ENCODE data around the gene SMURF1.

Gene SMURF1

DNA sequence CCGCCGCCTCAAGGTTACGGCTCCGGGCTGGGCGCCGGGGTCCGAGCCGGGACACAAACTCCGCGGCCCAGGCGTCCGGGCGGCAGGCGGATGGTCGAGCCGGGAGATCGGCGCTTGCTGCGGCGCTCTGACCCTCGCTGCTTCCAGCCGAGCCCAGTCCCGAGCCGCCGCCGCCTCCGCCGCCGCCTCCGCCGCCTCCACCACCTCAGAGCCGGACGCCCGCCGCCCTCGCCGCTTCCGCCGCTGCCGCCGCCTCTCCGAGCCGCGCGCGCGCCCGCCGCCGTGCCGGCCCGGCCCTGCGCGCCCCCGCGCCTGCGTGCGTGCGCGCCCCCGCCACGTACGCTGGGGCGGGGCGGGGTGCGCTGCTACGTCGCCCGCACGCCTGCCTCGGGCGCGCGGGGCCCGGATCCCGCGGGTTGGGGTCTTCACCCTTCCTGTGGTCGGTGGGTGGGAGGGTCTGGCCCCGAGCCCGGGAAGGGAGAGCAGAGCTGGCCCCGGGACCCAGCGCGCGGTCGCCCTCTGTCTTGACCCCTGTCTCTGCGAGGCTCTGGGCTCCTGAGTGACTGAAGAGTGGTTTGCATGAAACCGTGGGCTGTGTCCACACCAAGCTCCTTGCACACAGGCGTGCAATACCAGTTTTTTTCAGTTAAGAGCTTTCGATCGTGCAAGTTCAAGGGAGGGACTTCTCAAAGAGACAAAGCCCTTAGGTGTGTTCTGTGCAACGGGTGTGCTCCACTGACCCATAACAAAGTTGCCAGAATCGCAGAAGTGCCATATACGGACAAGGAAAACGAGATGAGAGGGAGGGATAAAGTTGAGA, at the start of gene SMURF1:
Gene SMURF1 (minus strand): TSS at position 256 of the 820 bp plus-strand sequence. CDS start 328 bp downstream, outside the sequence.
- H3K4me1 Mint-ChIP-seq, result peaks cover 39% of the 10 kb centered on the region
- peak within 1 kb of the TSS; percentile 83 for H3K4me3 Mint-ChIP-seq
- peak; percentile 75 to 82 for DNase-seq (ENCODE audit: low spot score in 2 of 2)
- no peaks in the 10 kb centered on the region for H3K9me3 Mint-ChIP-seq
- H3K36me3 Mint-ChIP-seq, result peaks cover 16% of the 10 kb centered on the region
- H3K27ac Mint-ChIP-seq, result peak within 1 kb of the TSS; percentile 85
- peak; percentile 85 for ATAC-seq

DNA sequence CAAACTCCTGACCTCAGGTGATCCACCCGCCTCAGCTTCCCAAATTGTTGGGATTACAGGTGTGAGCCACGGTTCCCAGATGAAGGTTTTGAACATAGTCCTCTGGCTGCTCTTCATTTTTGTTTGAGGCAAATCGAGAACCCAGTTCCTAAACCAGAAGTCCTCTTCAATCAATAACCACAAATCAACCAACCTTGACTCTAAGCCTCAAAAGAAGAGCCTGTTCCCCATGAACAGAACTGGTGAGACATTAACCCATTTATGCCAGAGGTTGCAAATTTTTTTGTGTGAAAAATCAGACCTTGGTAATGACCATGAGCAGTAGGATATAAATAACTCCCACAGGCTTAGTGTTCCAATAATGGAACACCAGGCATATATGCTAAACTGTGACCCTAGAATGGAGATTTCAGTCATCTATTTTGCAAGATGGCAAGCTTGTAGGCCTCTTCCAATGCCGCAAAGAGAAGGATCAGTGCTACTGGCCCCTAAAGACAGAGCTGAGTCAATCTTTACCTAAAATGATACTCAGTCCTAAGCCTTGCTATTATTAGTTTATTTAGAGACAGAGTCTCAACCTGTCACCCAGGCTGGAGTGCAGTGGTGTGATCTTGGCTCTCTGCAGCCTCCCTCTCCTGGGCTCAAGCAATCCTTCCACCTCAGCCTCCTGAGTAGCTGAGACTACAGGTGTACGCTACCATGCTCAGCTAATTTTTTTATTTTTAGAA, 48.1 kb upstream of the SMURF1 start:
- ATAC-seq (no peak), DNase-seq (ENCODE audit: low spot score in 2 of 2) (no peak)
- Mint-ChIP-seq H3K4me3 (no peak overlapping the region), H3K4me1 (no peaks in the 10 kb centered on the region), H3K9me3 (no peaks in the 10 kb centered on the region), H3K27ac (no peak overlapping the region), H3K36me3 (no peaks in the 10 kb centered on the region)

- ATAC-seq (no peak), DNase-seq (ENCODE audit: low spot score in 2 of 2) (no peak)
- no peak overlapping the region for H3K4me3 Mint-ChIP-seq
- H3K4me1 Mint-ChIP-seq, result no peaks in the 10 kb centered on the region
- no peaks in the 10 kb centered on the region for H3K9me3 Mint-ChIP-seq
- no peak overlapping the region for H3K27ac Mint-ChIP-seq
- no peaks in the 10 kb centered on the region for H3K36me3 Mint-ChIP-seq
These were observed 46.6 kb upstream of the SMURF1 start for GRCh38 chr7:99190359-99191009.

DNA sequence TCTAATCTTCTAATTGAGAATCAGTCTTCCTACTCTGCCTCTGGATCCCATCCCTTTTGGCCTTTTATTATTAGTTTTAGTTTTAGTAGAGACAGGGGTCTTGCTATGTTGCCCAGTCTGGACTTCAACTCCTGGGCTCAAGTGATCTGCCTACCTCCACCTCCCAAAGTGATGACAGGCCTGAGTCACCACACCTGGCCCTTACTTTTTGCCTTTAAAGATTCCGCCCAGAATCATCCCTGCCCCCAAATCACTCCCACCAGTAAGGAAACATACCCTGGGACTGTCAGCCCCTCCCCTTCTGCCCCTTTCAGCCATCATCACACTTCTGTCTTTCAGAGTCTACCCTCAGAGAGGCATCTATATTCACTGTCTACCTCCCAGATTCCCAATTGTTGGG, 45.3 kb upstream of the SMURF1 start:
- no peak for ATAC-seq
- Mint-ChIP-seq H3K36me3 (no peaks in the 10 kb centered on the region), H3K9me3 (no peaks in the 10 kb centered on the region), H3K4me1 (no peaks in the 10 kb centered on the region), H3K4me3 (no peak overlapping the region), H3K27ac (no peak overlapping the region)
- DNase-seq (ENCODE audit: low spot score in 2 of 2), result no peak

DNA sequence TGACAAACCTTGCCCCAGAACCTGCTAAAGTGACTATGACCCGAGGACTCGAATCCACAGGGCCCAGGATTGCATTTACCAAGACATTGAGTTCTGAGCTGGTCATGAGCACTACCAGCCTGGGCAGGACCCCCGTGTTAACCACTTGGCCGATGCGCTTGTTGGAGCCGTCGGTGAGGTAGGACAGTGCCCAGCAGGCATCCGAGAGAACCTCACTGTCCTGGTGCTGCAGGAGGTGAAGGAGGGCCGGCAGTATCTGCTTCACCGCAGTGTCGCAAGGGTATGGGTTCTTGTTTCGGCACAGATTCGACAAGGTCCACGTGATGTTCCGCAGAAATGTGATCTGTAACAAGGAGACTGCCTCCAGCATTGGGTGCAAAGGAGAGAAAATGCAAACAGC, 44.3 kb upstream of the SMURF1 start:
- ATAC-seq (no peak), DNase-seq (ENCODE audit: low spot score in 2 of 2) (no peak)
- Mint-ChIP-seq H3K4me1 (no peaks in the 10 kb centered on the region), H3K9me3 (no peaks in the 10 kb centered on the region), H3K27ac (no peak overlapping the region), H3K4me3 (no peak overlapping the region), H3K36me3 (no peaks in the 10 kb centered on the region)

DNA sequence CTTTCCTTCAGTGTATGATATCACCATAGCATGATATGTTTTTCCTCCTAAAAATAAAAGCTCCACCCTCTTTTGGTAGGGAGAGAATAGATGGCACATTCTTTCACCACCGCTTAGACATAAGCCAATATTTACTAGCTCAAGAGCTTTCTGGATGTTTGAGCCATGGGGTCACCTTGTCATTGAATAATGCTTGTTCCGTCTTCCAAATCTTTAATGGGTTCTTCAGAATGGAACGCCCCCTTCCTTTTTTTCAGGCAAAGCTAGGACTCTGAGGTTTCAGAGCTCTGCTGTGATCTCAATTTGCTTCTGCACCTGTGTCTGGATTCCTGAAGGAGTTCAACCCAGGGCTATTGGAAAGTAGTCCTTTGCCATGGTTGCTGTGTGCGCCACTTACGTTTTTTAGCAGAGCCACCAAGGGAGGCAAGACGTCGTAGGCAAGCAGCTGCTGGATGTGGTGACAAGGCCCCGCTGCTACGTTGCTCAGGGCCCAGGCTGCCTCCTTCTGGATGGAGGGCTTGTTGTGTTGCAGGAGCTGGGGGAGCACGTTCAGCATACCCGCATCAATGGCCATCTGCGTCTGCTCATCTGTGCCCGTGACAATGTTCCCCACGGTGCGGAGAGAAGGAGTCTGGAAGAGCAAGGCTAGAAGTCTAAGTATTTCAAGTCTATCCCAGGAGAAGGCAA, 40.8 kb upstream of the SMURF1 start:
- Mint-ChIP-seq H3K36me3 (no peaks in the 10 kb centered on the region), H3K27ac (no peak overlapping the region), H3K9me3 (no peaks in the 10 kb centered on the region), H3K4me1 (peaks cover 8% of the 10 kb centered on the region), H3K4me3 (no peak overlapping the region)
- no peak for DNase-seq (ENCODE audit: low spot score in 2 of 2)
- ATAC-seq, result no peak

- peaks cover 8% of the 10 kb centered on the region for H3K4me1 Mint-ChIP-seq
- DNase-seq (ENCODE audit: low spot score in 2 of 2) (no peak), ATAC-seq (no peak)
- no peaks in the 10 kb centered on the region for H3K36me3 Mint-ChIP-seq
- H3K9me3 Mint-ChIP-seq, result no peaks in the 10 kb centered on the region
- H3K27ac Mint-ChIP-seq, result no peak overlapping the region
- H3K4me3 Mint-ChIP-seq, result no peak overlapping the region
These were observed 36.3 kb upstream of the SMURF1 start for GRCh38 chr7:99180067-99180650.

DNA sequence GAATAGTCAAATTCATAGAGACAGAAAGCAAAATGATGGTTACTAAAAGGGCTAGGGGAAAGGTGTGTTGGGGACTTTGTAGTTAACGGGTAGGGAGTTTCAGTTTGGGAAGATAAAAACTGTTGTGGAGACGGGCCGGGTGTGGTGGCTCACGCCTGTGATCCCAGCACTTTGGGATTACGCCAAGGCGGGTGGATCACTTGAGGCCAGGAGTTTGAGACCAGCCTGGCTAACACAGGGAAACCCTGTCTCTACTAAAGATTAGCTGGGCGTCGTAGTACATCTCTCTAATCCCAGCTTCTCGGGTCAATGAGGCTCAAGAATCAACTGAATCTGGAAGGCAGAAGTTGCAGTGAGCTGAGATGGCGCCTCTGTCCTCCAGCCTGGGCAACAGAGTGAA, 33.3 kb upstream of the SMURF1 start:
- ATAC-seq, result no peak
- H3K9me3 Mint-ChIP-seq, result no peaks in the 10 kb centered on the region
- H3K4me1 Mint-ChIP-seq, result peaks cover 8% of the 10 kb centered on the region
- no peak overlapping the region for H3K27ac Mint-ChIP-seq
- no peaks in the 10 kb centered on the region for H3K36me3 Mint-ChIP-seq
- no peak for DNase-seq (ENCODE audit: low spot score in 2 of 2)
- no peak overlapping the region for H3K4me3 Mint-ChIP-seq

- Mint-ChIP-seq H3K27ac (no peak overlapping the region), H3K4me3 (no peak overlapping the region), H3K9me3 (no peaks in the 10 kb centered on the region), H3K36me3 (no peaks in the 10 kb centered on the region), H3K4me1 (no peaks in the 10 kb centered on the region)
- no peak for DNase-seq (ENCODE audit: low spot score in 2 of 2)
- ATAC-seq, result no peak
These were observed 29.9 kb upstream of the SMURF1 start for GRCh38 chr7:99173787-99174186.

GRCh38 chr7:99171731-99172130, 27.8 kb upstream of the SMURF1 start:
- DNase-seq (ENCODE audit: low spot score in 2 of 2), result no peak
- Mint-ChIP-seq H3K4me1 (no peaks in the 10 kb centered on the region), H3K4me3 (no peak overlapping the region)

GRCh38 chr7:99170730-99171074, 26.8 kb upstream of the SMURF1 start:
- Mint-ChIP-seq H3K27ac (no peak overlapping the region), H3K4me3 (no peak overlapping the region), H3K36me3 (no peaks in the 10 kb centered on the region), H3K4me1 (no peaks in the 10 kb centered on the region), H3K9me3 (no peaks in the 10 kb centered on the region)
- DNase-seq (ENCODE audit: low spot score in 2 of 2), result no peak
- ATAC-seq, result no peak

More at GRCh38 chr7:99171731-99172130, 27.8 kb upstream of the SMURF1 start:
- Mint-ChIP-seq H3K9me3 (no peaks in the 10 kb centered on the region), H3K36me3 (no peaks in the 10 kb centered on the region), H3K27ac (no peak overlapping the region)
- ATAC-seq, result no peak

- Mint-ChIP-seq H3K27ac (no peak overlapping the region), H3K9me3 (no peaks in the 10 kb centered on the region), H3K4me3 (no peak overlapping the region), H3K36me3 (no peaks in the 10 kb centered on the region), H3K4me1 (no peaks in the 10 kb centered on the region)
- ATAC-seq, result no peak
- no peak for DNase-seq (ENCODE audit: low spot score in 2 of 2)
These were observed 26.3 kb upstream of the SMURF1 start for GRCh38 chr7:99170065-99170729.

GRCh38 chr7:99167072-99167471, 23.2 kb upstream of the SMURF1 start:
- Mint-ChIP-seq H3K36me3 (no peaks in the 10 kb centered on the region), H3K9me3 (no peaks in the 10 kb centered on the region), H3K27ac (no peak overlapping the region), H3K4me3 (no peak overlapping the region), H3K4me1 (no peaks in the 10 kb centered on the region)
- DNase-seq (ENCODE audit: low spot score in 2 of 2), result no peak
- no peak for ATAC-seq

DNA sequence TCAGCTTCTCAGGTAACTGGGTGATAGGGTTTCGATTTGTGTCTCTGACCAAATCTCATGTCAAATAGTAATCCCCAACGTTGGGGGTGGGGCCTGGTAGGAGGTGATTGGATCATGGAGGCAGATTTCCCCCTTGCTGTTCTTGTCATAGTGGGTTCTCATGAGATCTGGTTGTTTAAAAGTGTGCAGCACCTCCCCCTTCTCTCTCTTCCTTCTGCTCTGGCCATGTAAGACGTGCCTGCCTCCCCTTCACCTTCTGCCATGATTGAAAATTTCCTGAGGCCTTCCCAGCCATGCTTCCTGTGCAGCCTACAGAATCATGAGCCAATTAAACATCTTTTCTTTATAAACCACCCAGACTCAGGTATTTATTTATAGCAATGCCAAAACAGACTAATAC, 21.9 kb upstream of the SMURF1 start:
- H3K4me3 Mint-ChIP-seq, result no peak overlapping the region
- H3K36me3 Mint-ChIP-seq, result no peaks in the 10 kb centered on the region
- H3K4me1 Mint-ChIP-seq, result no peaks in the 10 kb centered on the region
- ATAC-seq (no peak), DNase-seq (ENCODE audit: low spot score in 2 of 2) (no peak)
- H3K27ac Mint-ChIP-seq, result no peak overlapping the region
- no peaks in the 10 kb centered on the region for H3K9me3 Mint-ChIP-seq
